Femur (tissue), 1 donor: Measurements from ENCODE around the gene ABCA13.

Experiments used
- DNase-seq: peaks from one replicate; pipeline ENCODE4 v3.0.0-alpha.2; 2017

Gene ABCA13

GRCh38 chr7:48300301-48300700, 129.0 kb downstream of the ABCA13 start:
- no peak for DNase-seq

DNA sequence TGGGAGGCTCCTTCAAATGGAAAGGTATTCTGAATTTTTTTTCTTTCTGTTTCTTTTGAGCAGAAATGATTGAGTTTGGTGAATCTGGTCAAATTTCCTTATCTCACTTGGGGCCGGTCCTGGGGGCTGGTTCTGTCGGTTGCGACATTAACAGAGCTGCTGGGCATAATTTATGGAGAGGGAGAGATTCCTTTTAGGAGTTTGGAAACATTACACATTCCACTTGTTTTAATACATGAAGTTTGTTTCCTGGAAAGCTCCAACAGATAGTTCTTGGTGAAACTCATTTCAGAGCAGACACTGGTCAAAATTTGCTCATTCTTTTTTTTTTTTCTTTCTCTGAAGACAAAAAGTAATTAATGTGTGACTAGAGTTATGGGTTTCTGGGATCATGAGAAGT, 129.9 kb downstream of the ABCA13 start:
- DNase-seq = no peak

GRCh38 chr7:48304641-48305040, 133.4 kb downstream of the ABCA13 start:
- no peak for DNase-seq

DNA sequence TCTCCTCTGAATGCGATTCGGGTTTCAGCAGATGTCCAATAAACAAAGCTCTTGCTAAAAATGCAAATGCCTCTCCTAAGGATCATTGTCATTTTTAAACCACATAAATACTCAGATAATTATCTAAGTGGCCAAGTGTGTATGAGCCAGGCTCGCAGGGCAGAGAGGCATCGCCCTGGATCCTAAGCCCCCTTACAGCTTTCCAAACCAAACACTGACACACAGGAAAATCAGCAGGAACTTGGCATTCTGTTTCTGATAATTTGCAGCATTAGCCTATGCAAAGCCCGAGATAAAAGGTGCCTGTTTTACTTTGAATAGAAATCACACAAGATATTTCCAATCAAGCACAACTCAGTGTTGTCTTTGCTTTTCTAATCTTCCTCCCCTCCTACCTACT, 134.4 kb downstream of the ABCA13 start:
- DNase-seq = no peak

- DNase-seq = no peak
Observed at GRCh38 chr7:48307041-48307714, 135.9 kb downstream of the ABCA13 start.

DNA sequence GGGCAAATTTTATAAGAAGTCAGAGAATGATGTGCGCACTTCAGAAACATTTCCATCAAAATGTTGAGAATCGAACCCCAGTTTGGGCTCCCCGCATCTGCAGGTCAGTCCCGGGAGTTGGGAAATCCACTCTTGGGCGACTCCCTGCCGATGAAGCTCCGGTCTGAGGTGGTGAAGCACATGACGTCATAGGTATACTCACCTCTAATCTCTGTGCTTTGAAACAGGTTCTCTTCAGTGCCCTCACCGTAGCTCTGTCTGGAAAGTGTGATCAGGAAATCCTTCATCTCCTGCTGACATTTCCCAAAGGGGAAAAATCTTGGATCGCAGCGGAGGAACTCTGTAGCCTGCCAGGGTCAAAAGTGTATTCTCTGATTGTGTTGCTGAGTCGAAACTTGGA, 138.5 kb downstream of the ABCA13 start:
- DNase-seq = no peak

- no peak for DNase-seq
Observed at GRCh38 chr7:48311464-48312100, 140.3 kb downstream of the ABCA13 start.

DNA sequence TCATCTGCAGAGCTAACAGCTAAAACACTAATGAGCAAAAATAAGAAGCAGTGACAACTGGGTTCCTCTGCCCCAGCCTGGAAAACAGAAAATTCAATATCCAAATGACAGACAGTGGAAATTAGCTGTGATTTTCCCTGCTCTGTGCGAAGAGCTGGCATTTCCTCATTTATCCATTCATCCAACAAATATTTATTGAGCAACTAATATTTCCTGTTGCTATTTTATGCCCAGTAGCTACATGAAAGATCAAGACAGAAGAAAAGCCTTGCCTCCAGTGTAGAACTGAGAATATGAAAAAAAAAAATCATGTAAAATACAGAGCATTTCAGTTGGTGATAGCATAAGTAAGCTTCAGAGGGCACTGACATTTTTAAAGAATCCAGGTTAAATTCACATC, 140.9 kb downstream of the ABCA13 start:
- no peak for DNase-seq

- DNase-seq = no peak
Observed at GRCh38 chr7:48316768-48317167, 145.5 kb downstream of the ABCA13 start.

GRCh38 chr7:48317360-48317759, 146.1 kb downstream of the ABCA13 start:
- no peak for DNase-seq

DNA sequence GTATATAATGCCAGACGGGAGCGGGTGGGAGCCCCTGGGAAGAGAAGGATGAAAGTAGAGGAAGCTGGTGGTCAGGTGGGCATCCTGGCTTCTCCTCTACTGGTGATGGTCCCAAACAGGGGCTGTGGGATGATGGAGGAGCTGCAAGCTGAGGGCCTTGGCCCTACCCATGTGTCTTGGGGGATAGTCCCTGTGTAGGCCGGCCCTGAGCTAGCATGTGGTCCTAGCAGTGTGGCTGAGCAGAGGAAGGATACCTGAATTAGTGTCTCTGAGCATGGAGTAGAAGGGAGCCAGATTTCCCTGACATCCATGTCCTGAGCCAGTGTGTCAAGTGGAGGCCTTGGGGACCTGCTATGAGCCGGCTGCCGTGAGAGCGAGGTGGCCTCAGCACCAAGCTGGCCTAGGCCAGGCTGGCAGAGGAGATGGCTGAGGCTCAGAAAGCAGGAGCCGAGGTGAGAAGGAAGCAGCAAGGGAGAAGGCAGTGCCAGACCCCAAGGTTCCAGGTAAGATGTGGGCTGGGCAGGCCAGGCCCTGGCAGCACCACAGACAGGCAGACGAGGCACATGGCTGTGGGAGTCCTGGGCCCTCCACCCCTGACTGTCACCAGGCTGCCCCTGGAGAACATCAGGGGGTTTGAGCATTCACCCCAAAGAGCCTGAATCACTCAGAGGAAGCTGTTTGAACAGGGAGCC, 150.2 kb downstream of the ABCA13 start:
- DNase-seq = no peak

- DNase-seq = no peak
Observed at GRCh38 chr7:48337012-48337621, 165.9 kb downstream of the ABCA13 start.

DNA sequence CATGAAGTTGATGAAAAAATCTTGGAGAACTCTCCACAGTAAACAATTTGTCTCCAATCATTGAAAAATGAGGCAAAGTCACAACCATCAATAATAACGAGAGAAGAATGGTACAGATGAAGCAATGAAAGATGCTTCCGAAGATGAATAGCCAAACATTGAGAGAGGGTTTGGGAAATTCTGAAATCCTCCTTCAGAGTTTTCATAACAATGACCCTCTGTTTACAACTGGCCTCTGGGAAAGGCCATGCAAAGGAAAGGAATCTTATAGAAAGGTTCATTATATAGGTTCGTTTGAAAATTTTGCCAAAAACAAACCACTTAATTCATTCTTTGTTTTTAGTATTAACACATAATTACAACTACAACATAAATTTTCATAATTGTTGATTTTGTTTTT, 166.5 kb downstream of the ABCA13 start:
- no peak for DNase-seq

- DNase-seq = no peak
Observed at GRCh38 chr7:48347230-48347825, 176.1 kb downstream of the ABCA13 start.

- DNase-seq = no peak
Observed at GRCh38 chr7:48350515-48350914, 179.3 kb downstream of the ABCA13 start.

DNA sequence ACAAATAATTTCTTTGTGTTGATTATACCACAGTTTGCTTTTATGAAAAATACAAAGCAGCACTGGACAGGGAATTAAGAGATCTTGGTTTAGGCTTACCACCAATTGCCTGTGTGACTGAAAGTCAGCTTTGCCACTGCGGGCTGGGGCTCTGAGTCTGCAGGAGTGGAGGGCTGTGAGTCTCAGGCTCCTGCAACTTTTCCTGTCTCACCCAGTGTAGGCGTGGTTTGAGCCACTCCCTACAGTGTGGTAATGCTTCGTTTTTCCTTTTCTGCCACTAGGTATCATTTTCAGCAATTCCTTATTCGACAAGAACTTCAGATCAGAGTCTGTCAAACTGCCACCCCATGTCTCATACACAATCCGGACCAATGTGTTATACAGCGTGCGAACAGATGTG, 180.6 kb downstream of the ABCA13 start:
- no peak for DNase-seq

GRCh38 chr7:48355346-48355745, 184.1 kb downstream of the ABCA13 start:
- DNase-seq = no peak

DNA sequence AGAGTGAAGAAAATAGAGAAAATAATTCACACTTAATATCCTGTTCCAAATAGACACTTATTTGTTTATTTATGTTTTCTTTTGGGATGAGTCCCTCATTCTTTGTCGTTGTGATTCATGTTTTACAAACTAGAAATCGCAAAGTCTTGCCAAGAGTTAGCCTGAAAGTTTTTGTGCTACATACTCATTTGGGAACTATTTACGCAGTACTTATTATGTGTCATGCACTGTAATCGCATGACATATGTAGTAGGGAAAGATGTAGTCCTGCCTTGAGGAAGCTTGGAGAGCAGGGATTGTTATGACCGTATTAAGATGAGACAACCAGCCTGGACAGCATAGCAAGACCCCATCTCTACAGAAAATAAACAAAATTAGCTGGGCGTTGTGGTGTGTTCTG, 189.3 kb downstream of the ABCA13 start:
- no peak for DNase-seq

DNA sequence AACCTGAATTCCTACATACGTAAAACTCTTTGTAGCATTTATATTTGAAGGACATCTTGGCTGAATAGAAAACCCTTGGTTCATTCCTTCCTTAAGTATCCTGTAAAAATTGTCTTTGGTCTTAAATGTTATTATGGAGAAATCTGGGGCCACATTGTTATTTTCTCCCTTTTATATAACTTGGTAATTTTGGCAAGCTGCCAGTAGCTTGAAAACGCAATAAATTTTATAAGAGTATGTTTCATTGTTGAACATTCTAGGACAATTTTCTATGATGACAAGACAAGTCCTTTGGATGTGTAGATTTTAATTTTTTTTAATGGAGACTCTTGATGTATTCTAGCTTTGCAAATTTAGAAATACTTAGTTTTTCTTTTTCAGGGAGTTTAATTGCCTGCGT, 191.9 kb downstream of the ABCA13 start:
- no peak for DNase-seq

DNA sequence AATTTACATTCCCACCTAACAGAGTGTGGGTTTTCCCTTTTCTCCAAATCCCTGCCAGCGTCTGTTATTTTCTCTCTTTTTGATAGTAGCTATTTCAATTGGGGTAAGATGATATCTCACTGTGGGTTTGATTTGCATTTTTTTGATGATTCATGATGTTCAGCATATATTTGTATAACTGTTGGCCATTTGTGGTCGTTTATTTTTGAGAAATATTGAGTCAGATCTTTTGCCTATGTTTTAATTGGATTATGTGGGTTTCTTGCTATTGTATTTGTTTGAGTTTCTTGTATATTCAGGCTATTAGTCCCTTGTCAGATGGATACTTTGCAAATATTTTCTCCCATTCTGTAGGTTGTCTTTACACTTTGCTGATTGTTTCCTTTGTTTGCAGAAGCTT, 193.8 kb downstream of the ABCA13 start:
- DNase-seq = no peak

GRCh38 chr7:48366096-48366495, 194.8 kb downstream of the ABCA13 start:
- no peak for DNase-seq

GRCh38 chr7:48376263-48376662, 205.0 kb downstream of the ABCA13 start:
- no peak for DNase-seq

GRCh38 chr7:48380921-48381320, 209.7 kb downstream of the ABCA13 start:
- DNase-seq = no peak

- DNase-seq = no peak
Observed at GRCh38 chr7:48381571-48381970, 210.3 kb downstream of the ABCA13 start.
